Activated CD8-positive, alpha-beta T cell treated with anti-CD3 and anti-CD28 coated beads, Interleukin-2, amount 10 ng/mL, durations not matched to agents 7 days and 5 days (primary cell): ENCODE results near the gene DMRTB1. TPM values are rescaled to one million over a fixed set of nuclear protein-coding genes. Genes with fewer than 3 reads are reported as not detected.
A peak's percentile ranks its signal among the peaks of the same experiment; 100 is the strongest.

Source experiments
- ATAC-seq: fragments of 150-1000 bp; cut with Tn5 transposase; one replicate; pipeline ENCODE4 v1.10.0; 2021; ENCODE audit warnings: moderate library complexity
- CTCF ChIA-PET: fragments of 350-600 bp; sonication (Branson Sonifier 250); formaldehyde crosslinking; loops from one replicate; lab custom pipeline; 2021; ENCODE audit warnings: antibody characterized with exemption; lab: Charles Lee
- POLR2A ChIA-PET: fragments of 350-600 bp; sonication (Branson Sonifier 250); formaldehyde crosslinking; loops from one replicate; lab custom pipeline; 2021; ENCODE audit warnings: antibody characterized with exemption; lab: Charles Lee
- DNase-seq: peaks from one replicate; pipeline ENCODE4 v3.0.0-alpha.2; 2020
- H3K27ac Mint-ChIP-seq: one replicate; pipeline ENCODE4 v1.8.0; 2021; ENCODE audit warnings: mild to moderate bottlenecking, mixed read lengths
- H3K27me3 Mint-ChIP-seq: one replicate; pipeline ENCODE4 v1.8.0; 2021; ENCODE audit warnings: low read depth, mixed read lengths
- H3K36me3 Mint-ChIP-seq: one replicate; pipeline ENCODE4 v1.8.0; 2021; ENCODE audit warnings: low read depth, mixed read lengths
- H3K4me1 Mint-ChIP-seq: one replicate; pipeline ENCODE4 v1.8.0; 2021; ENCODE audit warnings: low read depth, mixed read lengths
- H3K4me3 Mint-ChIP-seq: one replicate; pipeline ENCODE4 v1.8.0; 2021; ENCODE audit warnings: mild to moderate bottlenecking, mixed read lengths
- H3K9me3 Mint-ChIP-seq: one replicate; pipeline ENCODE4 v1.8.0; 2022; ENCODE audit warnings: mixed read lengths; ENCODE audit not compliant: insufficient read depth
- total RNA-seq, 2 experiments: library from RNA; stranded (reverse); gene quantifications; one replicate each; pipeline ENCODE4 v1.2.3, GENCODE V29; 2021

Gene DMRTB1
- total RNA-seq, 2 experiments from 2014 or later: not detected

GRCh38 chr1:53468374-53468773 lies 9.2 kb downstream of the DMRTB1 start:
- Mint-ChIP-seq H3K27ac (no peak overlapping the region), H3K27me3 (no peaks in the 10 kb centered on the region), H3K36me3 (no peaks in the 10 kb centered on the region), H3K9me3 (no peaks in the 10 kb centered on the region), H3K4me3 (no peak overlapping the region), H3K4me1 (peaks cover 35% of the 10 kb centered on the region)
- no peak for DNase-seq
- POLR2A ChIA-PET: no interaction called here
- ATAC-seq: no peak
- CTCF ChIA-PET: no interaction called here

- Mint-ChIP-seq H3K4me3 (no peak overlapping the region), H3K27ac (no peak overlapping the region), H3K36me3 (no peaks in the 10 kb centered on the region), H3K4me1 (peaks cover 32% of the 10 kb centered on the region), H3K9me3 (no peaks in the 10 kb centered on the region), H3K27me3 (no peaks in the 10 kb centered on the region)
- DNase-seq (no peak), ATAC-seq (no peak)
- ChIA-PET CTCF (no interaction called here), POLR2A (no interaction called here)
Observed at GRCh38 chr1:53469373-53469772, 10.2 kb downstream of the DMRTB1 start.

GRCh38 chr1:53470155-53470554 lies 11.0 kb downstream of the DMRTB1 start:
- peaks cover 24% of the 10 kb centered on the region for H3K4me1 Mint-ChIP-seq
- no peaks in the 10 kb centered on the region for H3K9me3 Mint-ChIP-seq
- peaks cover 2% of the 10 kb centered on the region for H3K27me3 Mint-ChIP-seq
- no peak overlapping the region for H3K27ac Mint-ChIP-seq
- POLR2A ChIA-PET: no interaction called here
- no peak overlapping the region for H3K4me3 Mint-ChIP-seq
- DNase-seq: no peak
- no peaks in the 10 kb centered on the region for H3K36me3 Mint-ChIP-seq
- CTCF ChIA-PET: no interaction called here
- ATAC-seq: no peak

- POLR2A ChIA-PET: no interaction called here
- H3K27ac Mint-ChIP-seq: no peak overlapping the region
- no peaks in the 10 kb centered on the region for H3K9me3 Mint-ChIP-seq
- CTCF ChIA-PET: no interaction called here
- peaks cover 2% of the 10 kb centered on the region for H3K27me3 Mint-ChIP-seq
- no peak for ATAC-seq
- H3K36me3 Mint-ChIP-seq: no peaks in the 10 kb centered on the region
- no peak overlapping the region for H3K4me3 Mint-ChIP-seq
- DNase-seq: no peak
- H3K4me1 Mint-ChIP-seq: peaks cover 20% of the 10 kb centered on the region
Observed at GRCh38 chr1:53470584-53470983, 11.4 kb downstream of the DMRTB1 start.

- no peak overlapping the region for H3K27ac Mint-ChIP-seq
- ChIA-PET CTCF (no interaction called here), POLR2A (no interaction called here)
- ATAC-seq: no peak
- DNase-seq: no peak
- peaks cover 2% of the 10 kb centered on the region for H3K27me3 Mint-ChIP-seq
- H3K4me1 Mint-ChIP-seq: peaks cover 15% of the 10 kb centered on the region
- H3K36me3 Mint-ChIP-seq: no peaks in the 10 kb centered on the region
- no peaks in the 10 kb centered on the region for H3K9me3 Mint-ChIP-seq
- H3K4me3 Mint-ChIP-seq: no peak overlapping the region
Observed at GRCh38 chr1:53471000-53471399, 11.8 kb downstream of the DMRTB1 start.

GRCh38 chr1:53473463-53473862 lies 14.3 kb downstream of the DMRTB1 start:
- Mint-ChIP-seq H3K36me3 (no peaks in the 10 kb centered on the region), H3K4me1 (no peaks in the 10 kb centered on the region), H3K27me3 (peaks cover 2% of the 10 kb centered on the region), H3K9me3 (no peaks in the 10 kb centered on the region), H3K4me3 (no peak overlapping the region), H3K27ac (no peak overlapping the region)
- ChIA-PET POLR2A (no interaction called here), CTCF (interaction anchor here (0.7 to 1.9 kb wide), 9 partner anchors 10 to 195 kb away, joined by 3 to 6 read pairs (median 4); no protein-coding TSS in a partner anchor)
- peak; percentile 33 for DNase-seq
- no peak for ATAC-seq

GRCh38 chr1:53475664-53476063 lies 16.5 kb downstream of the DMRTB1 start:
- Mint-ChIP-seq H3K36me3 (no peaks in the 10 kb centered on the region), H3K27me3 (peaks cover 4% of the 10 kb centered on the region), H3K27ac (no peak overlapping the region), H3K4me1 (no peaks in the 10 kb centered on the region), H3K4me3 (no peak overlapping the region), H3K9me3 (no peaks in the 10 kb centered on the region)
- POLR2A ChIA-PET: no interaction called here
- DNase-seq (no peak), ATAC-seq (no peak)
- CTCF ChIA-PET: interaction anchor here (0.7 kb wide), 1 partner anchor 197 kb away, joined by 3 read pairs; no protein-coding TSS in a partner anchor

GRCh38 chr1:53476579-53476978 lies 17.4 kb downstream of the DMRTB1 start:
- Mint-ChIP-seq H3K9me3 (no peaks in the 10 kb centered on the region), H3K27me3 (peaks cover 4% of the 10 kb centered on the region), H3K27ac (no peak overlapping the region), H3K4me1 (no peaks in the 10 kb centered on the region), H3K4me3 (no peak overlapping the region), H3K36me3 (no peaks in the 10 kb centered on the region)
- ATAC-seq: no peak
- DNase-seq: no peak
- ChIA-PET CTCF (no interaction called here), POLR2A (no interaction called here)

GRCh38 chr1:53477651-53478501 lies 18.7 kb downstream of the DMRTB1 start:
- H3K4me1 Mint-ChIP-seq: no peaks in the 10 kb centered on the region
- no peak overlapping the region for H3K27ac Mint-ChIP-seq
- no peak overlapping the region for H3K4me3 Mint-ChIP-seq
- CTCF ChIA-PET: no interaction called here
- DNase-seq: no peak
- no peak for ATAC-seq
- POLR2A ChIA-PET: no interaction called here
- H3K27me3 Mint-ChIP-seq: peaks cover 4% of the 10 kb centered on the region
- no peaks in the 10 kb centered on the region for H3K9me3 Mint-ChIP-seq
- H3K36me3 Mint-ChIP-seq: no peaks in the 10 kb centered on the region

- no peaks in the 10 kb centered on the region for H3K9me3 Mint-ChIP-seq
- DNase-seq (no peak), ATAC-seq (no peak)
- H3K27me3 Mint-ChIP-seq: peaks cover 4% of the 10 kb centered on the region
- H3K4me3 Mint-ChIP-seq: no peak overlapping the region
- ChIA-PET CTCF (no interaction called here), POLR2A (no interaction called here)
- H3K36me3 Mint-ChIP-seq: no peaks in the 10 kb centered on the region
- no peaks in the 10 kb centered on the region for H3K4me1 Mint-ChIP-seq
- H3K27ac Mint-ChIP-seq: no peak overlapping the region
Observed at GRCh38 chr1:53478502-53478818, 19.3 kb downstream of the DMRTB1 start.

- ChIA-PET POLR2A (no interaction called here), CTCF (no interaction called here)
- ATAC-seq (no peak), DNase-seq (no peak)
- no peaks in the 10 kb centered on the region for H3K9me3 Mint-ChIP-seq
- no peak overlapping the region for H3K4me3 Mint-ChIP-seq
- peaks cover 2% of the 10 kb centered on the region for H3K27me3 Mint-ChIP-seq
- H3K36me3 Mint-ChIP-seq: no peaks in the 10 kb centered on the region
- H3K4me1 Mint-ChIP-seq: no peaks in the 10 kb centered on the region
- H3K27ac Mint-ChIP-seq: no peak overlapping the region
Observed at GRCh38 chr1:53480678-53481077, 21.5 kb downstream of the DMRTB1 start.

GRCh38 chr1:53481456-53481855 lies 22.3 kb downstream of the DMRTB1 start:
- Mint-ChIP-seq H3K4me1 (no peaks in the 10 kb centered on the region), H3K4me3 (no peak overlapping the region), H3K36me3 (no peaks in the 10 kb centered on the region), H3K9me3 (no peaks in the 10 kb centered on the region), H3K27ac (no peak overlapping the region), H3K27me3 (peaks cover 2% of the 10 kb centered on the region)
- CTCF ChIA-PET: no interaction called here
- DNase-seq (no peak), ATAC-seq (no peak)
- POLR2A ChIA-PET: no interaction called here
